ENCODE data around the gene POFUT1. TPM values are rescaled to one million over a fixed set of nuclear protein-coding genes. Genes with fewer than 3 reads are reported as not detected.

The POFUT1 gene
- total and polyA plus RNA-seq, 2 of the 8 experiments (the other 6 are each of a cell fraction or from before 2014, with no cell fraction given): 19.4 to 24.4 TPM

GRCh38 chr20:32248043-32248442 lies 40.4 kb downstream of the POFUT1 start:
- no peak overlapping the region for H3K14ac ChIP-seq (ENCODE audit: insufficient read length)
- WGBS, 2 experiments (ENCODE audit: extremely low coverage in 1 of 2, insufficient coverage in 1 of 2, insufficient read length in 1 of 2, insufficient replicate concordance in 2 of 2, low coverage in 1 of 2, low lambda C conversion rate in 2 of 2, missing lambda C conversion rate in 1 of 2): 91% methylated on average over 5 of the region's 5 CpGs; no CpG with 5 or more reads in 1 of the 2 experiments
- no peak overlapping the region for H3K9ac ChIP-seq (replicated peaks in 1 of 4; ENCODE audit: extremely low read depth in 1 of 4, low read depth in 3 of 4, low read length in 3 of 4)
- H3K23ac ChIP-seq (ENCODE audit: insufficient read length): no peak overlapping the region
- no peaks in the 10 kb centered on the region for H3K36me3 ChIP-seq (ENCODE audit: control insufficient read depth in 2 of 4, insufficient read depth in 4 of 4, low read length in 3 of 4)
- peaks cover 0 to 3% of the 10 kb centered on the region in 2 experiments; a peak in 2 of 4 replicates for H3K9me3 ChIP-seq (ENCODE audit: insufficient read depth in 2 of 2, low read depth in 1 of 2, low read length in 1 of 2)
- no peak overlapping the region for H3K4ac ChIP-seq (replicated peaks; ENCODE audit: insufficient read length, low read depth, low read length)
- no peaks in the 10 kb centered on the region for H3K79me2 ChIP-seq (ENCODE audit: control insufficient read depth in 1 of 2, insufficient read depth in 2 of 2, low read length in 2 of 2)
- no peak overlapping the region for H3K4me3 ChIP-seq (ENCODE audit: extremely low read depth in 1 of 4, insufficient read depth in 2 of 4, low read depth in 3 of 4, low read length in 4 of 4)
- FAIRE-seq (no peak), DNase-seq (ENCODE audit: low read depth in 1 of 2, low spot score in 2 of 2) (no peak)
- H3K27me3 ChIP-seq (replicated peaks in 1 of 4; ENCODE audit: control insufficient read depth in 3 of 4, extremely low read depth in 1 of 4, insufficient read depth in 3 of 4, low read length in 3 of 4): 0 out of 7 replicates have a peak, but pooled peaks cover 0 to 2% (median 0%) of the 10 kb centered on the region in 4 experiments
- ChIA-PET CTCF (ENCODE audit: partially characterized antibody) (interaction anchor here (0.7 kb wide), 1 partner anchor 181 kb away, joined by 3 read pairs; no protein-coding TSS in a partner anchor), POLR2A (ENCODE audit: partially characterized antibody) (interaction anchor here (0.8 kb wide), 1 partner anchor 11 kb away, joined by 3 read pairs; no protein-coding TSS in a partner anchor)
- H3K18ac ChIP-seq (ENCODE audit: extremely low read depth, low read length): no peak overlapping the region
- H4K8ac ChIP-seq (ENCODE audit: extremely low read depth, insufficient read depth, low read length): no peak overlapping the region
- no peak overlapping the region for H2BK120ac ChIP-seq (replicated peaks; ENCODE audit: low read depth, low read length)
- H4K91ac ChIP-seq (replicated peaks; ENCODE audit: insufficient read length, low read length): no peak overlapping the region
- H2BK12ac ChIP-seq (ENCODE audit: low read depth, low read length): no peak overlapping the region
- H2BK15ac ChIP-seq (ENCODE audit: low read length): no peak overlapping the region
- no peaks in the 10 kb centered on the region for H3K4me1 ChIP-seq (replicated peaks in 1 of 4; ENCODE audit: control insufficient read depth in 3 of 4, insufficient read depth in 4 of 4, low read length in 3 of 4)
- no peaks in the 10 kb centered on the region for H4K20me1 ChIP-seq (replicated peaks in 1 of 2; ENCODE audit: control insufficient read depth in 1 of 2, insufficient read depth in 2 of 2, low read length in 2 of 2)
- no peak overlapping the region for H3K4me2 ChIP-seq (ENCODE audit: insufficient read depth in 1 of 2, low read depth in 2 of 2, low read length in 2 of 2)
- H2AFZ ChIP-seq (ENCODE audit: low read length): no peak overlapping the region
- H3K23me2 ChIP-seq (ENCODE audit: low read depth, low read length): no peaks in the 10 kb centered on the region
- H3K27ac ChIP-seq (ENCODE audit: low read depth, low read length): no peak overlapping the region
- H3K56ac ChIP-seq (replicated peaks; ENCODE audit: insufficient read length, low read depth, low read length): no peak overlapping the region
- no peak overlapping the region for H4K5ac ChIP-seq (ENCODE audit: insufficient read length, low read depth, low read length)
- H2BK20ac ChIP-seq (ENCODE audit: low read length): no peak overlapping the region
- no peak overlapping the region for H2AK5ac ChIP-seq (ENCODE audit: low read depth, low read length)
- no peaks in the 10 kb centered on the region for H3K79me1 ChIP-seq (ENCODE audit: low read depth, low read length)
- no peak overlapping the region for H2BK5ac ChIP-seq (ENCODE audit: low read depth, low read length)
- TF ChIP-seq EZH2 (IDR thresholded peaks at IDR 0.05; ENCODE audit: low read depth, low read length, severe bottlenecking): no peak
- no peak for TF ChIP-seq NRF1 (IDR thresholded peaks at IDR 0.05; ENCODE audit: low read depth, low read length)
- no peak for TF ChIP-seq USF2 (IDR thresholded peaks at IDR 0.05; ENCODE audit: low read length)
- no peak for TF ChIP-seq CBX5 (IDR thresholded peaks at IDR 0.05; ENCODE audit: low read depth, low read length)
- no peak for TF ChIP-seq CTBP2 (IDR thresholded peaks at IDR 0.05; ENCODE audit: borderline replicate concordance, insufficient read depth, insufficient read length, low read length)
- no peak for TF ChIP-seq JUND (IDR thresholded peaks at IDR 0.05; ENCODE audit: low read length)
- TF ChIP-seq RNF2 (IDR thresholded peaks at IDR 0.05; ENCODE audit: borderline replicate concordance, low read depth, low read length, missing control alignments, poor library complexity, severe bottlenecking): no peak
- TF ChIP-seq CHD1 (IDR thresholded peaks at IDR 0.05; ENCODE audit: low read depth, low read length): no peak
- no peak for TF ChIP-seq FOSL1 (IDR thresholded peaks at IDR 0.05; ENCODE audit: insufficient read depth, low read depth, low read length)
- no peak for TF ChIP-seq SIX5 (IDR thresholded peaks at IDR 0.05; ENCODE audit: low read depth, low read length)
- no peak for TF ChIP-seq RXRA (IDR thresholded peaks at IDR 0.05; ENCODE audit: insufficient read depth, low read depth, low read length)
- TF ChIP-seq KDM4A (IDR thresholded peaks at IDR 0.05; ENCODE audit: low read depth, low read length, severe bottlenecking): no peak
- TF ChIP-seq SIRT6 (IDR thresholded peaks at IDR 0.05; ENCODE audit: low read length): no peak
